OCI-LY3 (cell line): ENCODE results near the gene COL1A1.

Experiments
- CTCF ChIP-seq: fragments of 200-600, 300-600 bp; sonication (generic); IDR thresholded peaks from 2 replicates; pipeline ENCODE4 v1.5.1; 2014; ENCODE audit warnings: antibody characterized with exemption, low read length, low read depth
- EZH2phosphoT487 ChIP-seq: fragments of 200-600 bp; shearing (Covaris generic); IDR thresholded peaks from 2 replicates; pipeline ENCODE4 v1.6.1; 2018; ENCODE audit warnings: antibody characterized with exemption, mixed run types, low read depth

DNA sequence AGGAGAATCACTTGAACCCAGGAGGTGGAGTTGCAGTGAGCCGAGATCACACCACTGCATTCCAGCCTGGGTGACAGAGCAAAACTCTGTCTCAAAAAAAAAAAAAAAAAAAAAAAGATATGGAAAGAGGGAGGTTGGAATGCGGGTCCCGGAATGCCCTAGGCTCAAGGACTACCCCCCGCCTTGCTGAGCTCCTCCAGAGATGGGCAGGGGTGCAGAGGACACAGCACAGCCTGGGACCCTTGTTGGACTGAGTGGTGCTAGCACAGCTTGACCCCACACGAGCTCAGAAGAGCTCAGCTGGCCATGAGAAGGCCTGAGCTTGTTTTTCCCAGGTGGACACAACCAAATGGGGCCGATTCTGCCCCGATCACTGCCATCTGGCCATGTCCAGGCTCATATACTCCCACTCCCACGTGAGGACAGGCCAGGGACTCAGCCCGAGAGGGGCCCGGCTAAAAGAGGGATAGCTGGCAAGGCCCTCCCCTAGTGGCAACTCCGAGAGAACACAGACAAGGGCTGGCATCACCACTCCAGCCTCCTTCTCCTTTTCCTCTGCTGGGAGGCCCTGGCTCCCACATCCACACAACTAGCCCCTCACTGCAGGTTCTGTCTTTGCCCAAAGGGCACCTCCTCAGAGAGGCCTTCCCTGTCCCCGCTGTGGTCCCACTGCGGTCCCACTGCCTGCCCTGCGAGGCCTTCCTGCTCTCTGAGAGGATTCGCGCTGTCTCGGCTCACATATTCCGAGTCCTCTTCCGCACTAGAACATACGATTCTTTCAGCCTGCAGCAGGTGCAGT is 24.7 kb downstream of the COL1A1 start:
- no peak for TF ChIP-seq CTCF
- no peak for TF ChIP-seq EZH2phosphoT487
